Dedifferentiated amniotic fluid mesenchymal stem cell (primary cell): ENCODE results near the gene DOK5.
"Not testable (repeated sequence)": the region's sequence is repeated elsewhere in the genome, so short reads cannot be mapped to it uniquely, and the experiment has no call there.

Experiments used
- DNase-seq: peaks from one replicate; pipeline ENCODE4 v3.0.0-alpha.2; 2016; ENCODE audit errors: extremely low spot score

Gene DOK5

GRCh38 chr20:54475334-54476168 lies at the start of gene DOK5:
Gene DOK5 (plus strand): TSS chr20:54475593. CDS start chr20:54475947, 354 bp downstream.
- DNase-seq = peak; percentile 58

- no peak for DNase-seq
Observed at GRCh38 chr20:54429364-54429763, 46.0 kb upstream of the DOK5 start.

GRCh38 chr20:54431156-54431944 lies 44.0 kb upstream of the DOK5 start:
- no peak for DNase-seq

GRCh38 chr20:54432966-54433365 lies 42.4 kb upstream of the DOK5 start:
- DNase-seq = no peak

- DNase-seq = no peak
Observed at GRCh38 chr20:54433636-54434035, 41.8 kb upstream of the DOK5 start.

GRCh38 chr20:54434196-54434595 lies 41.2 kb upstream of the DOK5 start:
- no peak for DNase-seq

GRCh38 chr20:54435015-54435414 lies 40.4 kb upstream of the DOK5 start:
- no peak for DNase-seq

GRCh38 chr20:54436410-54436809 lies 39.0 kb upstream of the DOK5 start:
- DNase-seq = not testable (repeated sequence)

GRCh38 chr20:54438166-54438565 lies 37.2 kb upstream of the DOK5 start:
- DNase-seq = no peak

GRCh38 chr20:54450207-54450606 lies 25.2 kb upstream of the DOK5 start:
- DNase-seq = no peak

- no peak for DNase-seq
Observed at GRCh38 chr20:54451171-54451570, 24.2 kb upstream of the DOK5 start.

GRCh38 chr20:54452277-54452676 lies 23.1 kb upstream of the DOK5 start:
- DNase-seq = no peak

GRCh38 chr20:54454982-54455381 lies 20.4 kb upstream of the DOK5 start:
- no peak for DNase-seq

- no peak for DNase-seq
Observed at GRCh38 chr20:54456423-54456822, 19.0 kb upstream of the DOK5 start.

GRCh38 chr20:54456961-54457360 lies 18.4 kb upstream of the DOK5 start:
- DNase-seq = no peak

GRCh38 chr20:54458219-54458618 lies 17.2 kb upstream of the DOK5 start:
- DNase-seq = no peak

- no peak for DNase-seq
Observed at GRCh38 chr20:54459279-54459678, 16.1 kb upstream of the DOK5 start.

- DNase-seq = no peak
Observed at GRCh38 chr20:54464003-54464402, 11.4 kb upstream of the DOK5 start.

GRCh38 chr20:54466127-54466526 lies 9.3 kb upstream of the DOK5 start:
- DNase-seq = no peak

- no peak for DNase-seq
Observed at GRCh38 chr20:54467622-54468021, 7.8 kb upstream of the DOK5 start.

- DNase-seq = no peak
Observed at GRCh38 chr20:54468082-54468481, 7.3 kb upstream of the DOK5 start.

- no peak for DNase-seq
Observed at GRCh38 chr20:54469293-54469692, 6.1 kb upstream of the DOK5 start.

GRCh38 chr20:54469952-54470351 lies 5.4 kb upstream of the DOK5 start:
- DNase-seq = no peak
